HCT116 (cell line): ENCODE measurements around the gene ZFP92.

Experiments
- CEBPB ChIP-seq: IDR thresholded peaks from 2 replicates; pipeline ENCODE4 v1.6.1; 2012; ENCODE audit warnings: low read depth
- CTCF ChIP-seq, 3 experiments: fragments of 200-600 bp in 1 of 3; sonication (generic) in 1 of 3; IDR thresholded peaks in 2 of 3; conservative IDR thresholded peaks in 1 of 3; 2 replicates each; pipeline ENCODE4 v1.5.1; 2012 to 2017; ENCODE audit warnings: low read depth in 2 of 3, low read length in 2 of 3, antibody characterized with exemption in 1 of 3, borderline replicate concordance in 1 of 3, control low read depth in 1 of 3, mild to moderate bottlenecking in 1 of 3, mixed read lengths in 1 of 3, mixed run types in 1 of 3, moderate library complexity in 1 of 3; ENCODE audit not compliant: insufficient read depth in 1 of 3
- EZH2 ChIP-seq: fragments of 200-600 bp; sonication (generic); IDR thresholded peaks from 2 replicates; pipeline ENCODE4 v1.6.1; 2017; ENCODE audit warnings: antibody characterized with exemption, mixed run types
- MAX ChIP-seq: IDR thresholded peaks from 2 replicates; pipeline ENCODE4 v1.6.1; 2012
- POLR2A ChIP-seq: IDR thresholded peaks from 2 replicates; pipeline ENCODE4 v1.7.0; 2011; ENCODE audit warnings: borderline replicate concordance; ENCODE audit not compliant: insufficient read depth, insufficient read length; ENCODE audit errors: extremely low read depth
- POLR2AphosphoS5 ChIP-seq: IDR thresholded peaks from 2 replicates; pipeline ENCODE4 v1.6.1; 2011; ENCODE audit warnings: mild to moderate bottlenecking, low read depth, low read length, moderate library complexity
- RAD21 ChIP-seq: IDR thresholded peaks from 2 replicates; pipeline ENCODE4 v1.6.1; 2012; ENCODE audit warnings: low read depth, mild to moderate bottlenecking
- REST ChIP-seq: IDR thresholded peaks from 2 replicates; pipeline ENCODE4 v1.6.1; 2012; ENCODE audit warnings: low read depth
- SRF ChIP-seq: IDR thresholded peaks from 2 replicates; pipeline ENCODE4 v1.6.1; 2012; ENCODE audit warnings: low read depth
- TCF7L2 ChIP-seq: IDR thresholded peaks from 2 replicates; pipeline ENCODE4 v1.7.0; 2011; ENCODE audit warnings: borderline replicate concordance, inconsistent platforms; ENCODE audit not compliant: insufficient read depth, insufficient read length; ENCODE audit errors: extremely low read depth
- YY1 ChIP-seq: IDR thresholded peaks from 2 replicates; pipeline ENCODE4 v1.6.1; 2011; ENCODE audit warnings: low read length, low read depth, moderate library complexity, mild to moderate bottlenecking; ENCODE audit not compliant: insufficient replicate concordance; ENCODE audit errors: extremely low read depth
- ZNF274 ChIP-seq: fragments of 200-500 bp; sonication (Bioruptor generic); IDR thresholded peaks from 2 replicates; pipeline ENCODE4 v1.6.1; 2014; ENCODE audit warnings: mild to moderate bottlenecking, low read depth, low read length, inconsistent platforms

GRCh38 chrX:153381684-153382532 lies 29.4 kb upstream of the ZFP92 start:
- TF ChIP-seq MAX (no peak), CTCF (IDR thresholded peaks at IDR 0.05 in 2 of 3, conservative IDR thresholded peaks at IDR 0.05 in 1 of 3; ENCODE audit: borderline replicate concordance in 1 of 3, insufficient read depth in 1 of 3, low read depth in 2 of 3, low read length in 2 of 3) (no peak), CEBPB (no peak), REST (no peak), EZH2 (no peak), POLR2A (no peak), YY1 (no peak), TCF7L2 (no peak), RAD21 (no peak), SRF (no peak), POLR2AphosphoS5 (no peak), ZNF274 (no peak)
